NCI-H2196 treated with DMSO at 0.1 percent for 48 hours (cell line): ENCODE measurements around the gene RBMS1.

Experiments
- DNase-seq: peaks from one replicate; lab custom pipeline; 2025; ENCODE audit not compliant: unreplicated experiment; lab: John Stamatoyannopoulos, UW

The RBMS1 gene

GRCh38 chr2:160288324-160288723, 205.3 kb downstream of the RBMS1 start:
- no peak for DNase-seq

GRCh38 chr2:160287476-160287875, 206.1 kb downstream of the RBMS1 start:
- no peak for DNase-seq

DNA sequence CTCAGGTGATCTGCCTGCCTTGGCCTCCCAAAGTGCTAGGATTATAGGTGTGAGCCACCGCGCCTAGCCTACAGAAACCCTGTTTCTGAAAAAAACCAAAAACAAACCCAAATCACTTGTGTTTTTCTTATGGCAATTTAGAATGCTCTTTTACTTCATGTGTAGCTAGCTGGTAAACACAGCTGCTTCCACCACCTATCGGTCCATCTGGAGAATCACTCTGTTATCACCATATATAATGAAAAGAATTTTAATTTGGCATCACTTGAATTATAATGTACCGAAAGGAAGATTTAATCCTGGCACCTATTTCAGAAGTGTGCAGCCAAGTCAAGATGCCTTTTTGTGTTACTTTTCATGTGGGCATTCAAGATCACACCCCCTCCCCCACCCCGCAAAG, 207.1 kb downstream of the RBMS1 start:
- no peak for DNase-seq

- no peak for DNase-seq
These were observed 209.9 kb downstream of the RBMS1 start for GRCh38 chr2:160283675-160284074.

GRCh38 chr2:160282063-160282580, 211.5 kb downstream of the RBMS1 start:
- no peak for DNase-seq

DNA sequence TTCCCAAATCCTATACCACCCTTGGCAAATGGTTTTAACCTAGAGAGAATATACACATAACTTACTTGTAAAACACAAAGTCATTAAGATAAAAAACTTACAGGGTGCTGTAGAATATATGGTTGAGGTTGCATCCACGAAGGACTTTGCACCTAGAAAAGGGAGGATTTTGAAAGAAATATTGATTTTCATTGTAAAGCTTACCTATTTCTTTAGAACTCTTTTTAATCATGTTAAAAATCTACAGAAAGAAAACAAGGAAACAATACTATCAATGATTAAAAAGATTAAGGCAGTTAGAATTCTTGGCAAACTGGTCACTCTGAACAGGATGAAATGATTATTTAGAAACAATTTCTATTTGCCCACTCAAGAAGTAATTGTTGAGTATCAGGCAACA, 212.4 kb downstream of the RBMS1 start:
- DNase-seq: no peak

DNA sequence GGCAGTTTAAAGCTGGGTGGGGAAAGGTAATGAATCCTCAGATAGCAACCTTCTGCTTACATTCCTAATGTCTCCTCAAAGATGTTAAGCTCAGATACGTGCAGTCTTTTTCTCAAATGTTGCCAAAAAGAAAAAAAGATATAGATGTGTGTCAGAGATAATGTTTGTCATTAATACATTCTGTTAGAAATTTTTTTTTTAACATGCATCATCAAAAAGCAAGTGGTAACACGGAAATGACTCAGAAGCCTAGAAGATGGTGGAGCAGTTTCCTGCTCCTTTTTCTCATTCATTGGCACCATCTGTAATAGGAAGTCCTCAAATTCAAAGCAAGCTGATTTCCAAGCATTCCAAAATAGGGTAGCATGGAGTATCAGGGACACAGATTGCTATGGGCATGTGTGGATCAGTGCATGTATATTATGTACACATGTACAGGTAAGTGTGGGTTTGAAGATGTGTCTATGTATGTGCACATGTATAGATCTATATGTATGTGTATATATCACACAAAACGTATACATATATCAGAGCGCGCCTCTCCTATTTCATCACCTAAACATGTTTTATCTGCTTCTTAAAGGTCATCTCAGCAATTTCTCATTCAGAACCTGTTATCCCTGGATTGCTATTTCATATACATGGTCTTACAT, 213.7 kb downstream of the RBMS1 start:
- DNase-seq: no peak

GRCh38 chr2:160278879-160279177, 214.8 kb downstream of the RBMS1 start:
- DNase-seq: no peak

DNA sequence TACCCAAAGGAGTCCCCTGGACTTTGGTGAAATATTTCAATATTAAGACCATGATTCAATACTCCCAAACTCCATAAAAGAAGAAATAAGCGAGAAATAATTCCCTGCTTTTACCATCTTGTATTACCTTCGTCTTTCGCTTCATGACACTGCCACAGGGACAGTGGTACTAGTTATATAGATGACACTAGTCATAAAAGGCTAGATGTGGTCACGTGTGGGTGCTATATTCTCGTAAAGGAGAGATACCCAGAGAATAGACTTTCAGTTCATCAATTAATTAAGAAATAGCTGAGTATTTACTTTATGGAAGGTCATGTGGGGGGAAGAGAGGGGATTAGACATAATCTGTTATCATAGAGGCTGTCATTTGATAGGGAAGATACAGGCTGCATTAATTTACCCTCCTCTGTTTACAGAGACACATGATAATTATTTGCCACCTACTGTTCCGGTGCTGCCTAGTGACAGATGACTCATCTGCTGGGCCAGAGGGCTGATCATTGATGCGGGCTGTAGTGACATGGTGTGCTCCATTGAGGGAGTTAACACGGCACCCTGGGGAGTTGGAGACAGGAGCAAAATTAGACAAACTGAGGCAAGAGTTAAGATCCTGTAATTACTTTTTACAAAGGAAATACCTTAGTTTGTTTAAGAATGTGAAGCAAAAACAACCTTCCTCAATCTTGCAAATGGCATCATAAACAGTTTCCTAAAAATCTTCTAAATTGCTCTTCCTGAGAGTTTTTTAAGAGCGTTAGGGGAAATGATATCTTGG, 215.3 kb downstream of the RBMS1 start:
- DNase-seq: no peak

- no peak for DNase-seq
These were observed 216.5 kb downstream of the RBMS1 start for GRCh38 chr2:160277151-160277550.

DNA sequence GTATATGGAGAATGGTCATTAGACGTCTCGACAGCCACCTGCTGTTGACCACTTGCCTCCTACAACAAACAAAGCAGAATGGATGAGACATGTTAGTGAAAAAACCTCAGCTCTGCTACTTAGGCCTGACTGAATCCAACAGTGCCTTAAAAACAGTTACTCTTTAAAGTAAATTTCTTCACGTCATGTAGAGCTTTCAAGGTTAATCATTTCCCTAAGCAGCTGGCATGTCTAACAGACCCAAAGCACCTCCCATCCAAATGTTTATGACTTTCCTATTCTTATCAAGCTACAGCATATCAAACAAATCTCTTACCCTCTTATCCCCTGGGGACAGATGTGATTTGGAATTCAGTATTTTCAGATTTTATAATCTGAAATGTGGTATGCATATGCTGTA, 218.0 kb downstream of the RBMS1 start:
- no peak for DNase-seq

GRCh38 chr2:160271171-160272086, 222.2 kb downstream of the RBMS1 start:
- DNase-seq: no peak

- no peak for DNase-seq
These were observed 223.0 kb downstream of the RBMS1 start for GRCh38 chr2:160270571-160271113.

GRCh38 chr2:160269803-160270570, 223.6 kb downstream of the RBMS1 start:
- peak; percentile 82 for DNase-seq

DNA sequence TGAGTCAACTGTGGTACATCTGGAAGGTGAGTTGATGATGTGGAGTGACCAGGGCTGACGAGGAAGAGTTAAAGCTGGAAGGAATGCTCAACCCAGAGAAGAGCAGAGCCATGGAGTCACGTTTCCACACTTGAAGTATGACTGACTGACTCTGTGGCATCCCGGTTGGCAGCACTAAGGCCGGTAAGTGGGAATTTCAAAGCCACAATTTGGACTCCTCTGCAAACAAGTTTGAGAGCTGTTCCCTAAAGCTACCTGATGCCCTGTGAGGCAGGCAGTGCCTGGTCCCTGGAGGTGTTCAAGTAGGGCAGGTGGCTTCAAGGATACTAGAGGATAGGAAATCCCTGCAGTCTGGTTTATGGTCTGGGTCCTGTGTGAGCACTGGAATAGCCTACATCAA, 224.2 kb downstream of the RBMS1 start:
- DNase-seq: no peak

- no peak for DNase-seq
These were observed 225.3 kb downstream of the RBMS1 start for GRCh38 chr2:160268151-160268781.

- no peak for DNase-seq
These were observed 225.9 kb downstream of the RBMS1 start for GRCh38 chr2:160267692-160268091.

DNA sequence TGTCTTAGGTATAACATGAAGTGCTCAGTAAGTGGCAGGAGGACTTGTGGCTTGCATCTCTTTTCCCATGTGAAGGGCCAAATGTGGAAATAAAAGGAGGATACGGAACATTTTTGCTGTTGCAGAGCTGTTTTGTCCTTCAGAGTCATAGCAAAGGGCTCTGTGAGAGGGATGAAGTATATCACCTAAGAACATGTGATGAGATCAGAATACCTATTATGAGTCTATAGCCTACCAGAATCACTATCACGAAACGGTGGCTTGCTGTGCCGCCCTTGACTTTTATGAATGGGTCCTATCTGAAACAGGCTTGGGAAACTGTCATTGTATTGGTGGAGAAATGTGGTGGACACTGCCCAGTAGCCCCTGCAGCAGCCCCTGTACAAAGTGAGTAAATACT, 226.6 kb downstream of the RBMS1 start:
- DNase-seq: no peak

DNA sequence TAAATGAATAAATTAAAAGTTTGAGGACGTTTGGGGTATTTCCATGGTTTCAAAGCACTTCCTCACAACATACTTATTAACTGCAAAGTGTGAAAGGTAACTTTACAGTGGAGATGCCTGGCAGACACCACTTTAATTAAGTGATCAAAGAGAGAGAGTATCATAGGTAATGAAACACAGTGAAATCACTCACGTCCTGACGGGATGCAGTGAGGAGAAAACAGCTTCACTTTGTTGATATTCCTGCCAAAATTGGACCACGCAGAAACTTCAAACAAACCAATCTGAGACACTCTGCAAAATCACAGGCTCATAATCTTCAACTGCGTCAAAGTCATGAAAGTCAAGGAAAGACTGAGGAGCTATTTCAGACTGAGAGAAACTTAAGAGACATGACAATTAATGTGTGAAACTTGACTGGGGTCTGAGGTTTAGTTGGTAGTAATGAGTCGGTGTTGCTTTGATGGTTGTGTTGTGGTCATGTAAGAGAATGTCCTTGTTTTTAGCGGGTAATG, 227.5 kb downstream of the RBMS1 start:
- DNase-seq: no peak

DNA sequence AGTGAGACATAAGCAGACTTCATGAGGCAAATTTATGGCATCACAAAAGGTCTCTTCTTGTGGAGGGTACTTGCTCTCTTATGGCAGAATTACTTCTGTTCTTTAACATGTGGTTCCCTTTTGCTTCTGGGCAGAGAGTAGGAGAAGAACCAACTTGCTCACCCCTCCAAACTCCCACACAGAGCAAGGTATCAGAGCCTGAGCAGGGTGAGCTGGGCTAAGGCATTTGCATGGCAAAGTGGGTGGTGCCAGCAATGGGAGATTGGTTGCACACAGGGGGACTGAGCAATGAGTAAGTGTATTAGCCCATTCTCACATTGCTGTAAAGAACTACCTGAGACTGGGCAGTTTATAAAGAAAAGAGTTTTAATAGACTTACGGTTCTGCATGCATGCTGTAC, 229.3 kb downstream of the RBMS1 start:
- no peak for DNase-seq
